Trophoblast cell (in vitro differentiated cells and primary cell): ENCODE results near the gene ZNF71.

Source experiments
- DNase-seq, 2 donors: peaks; one replicate each; pipeline ENCODE4 v3.0.0-alpha.2; 2016
- H2AFZ ChIP-seq: 2 replicates; pipeline ENCODE4 v1.6.1; 2013; ENCODE audit warnings: low read length, moderate library complexity, mild to moderate bottlenecking; ENCODE audit not compliant: insufficient read depth, poor library complexity
- H2AK5ac ChIP-seq: 2 replicates; pipeline ENCODE4 v1.6.1; 2013; ENCODE audit warnings: mild to moderate bottlenecking, low read length
- H2BK120ac ChIP-seq: 2 replicates; pipeline ENCODE4 v1.6.1; 2013; ENCODE audit warnings: low read length, mild to moderate bottlenecking, moderate library complexity; ENCODE audit not compliant: insufficient read depth, poor library complexity
- H2BK12ac ChIP-seq: 2 replicates; pipeline ENCODE4 v1.6.1; 2013; ENCODE audit warnings: mild to moderate bottlenecking, low read length, moderate library complexity
- H2BK5ac ChIP-seq: 2 replicates; pipeline ENCODE4 v1.6.1; 2013; ENCODE audit warnings: low read length, low read depth, moderate library complexity, mild to moderate bottlenecking; ENCODE audit not compliant: poor library complexity
- H3K14ac ChIP-seq: 2 replicates; pipeline ENCODE4 v1.6.1; 2013; ENCODE audit warnings: mild to moderate bottlenecking, low read length
- H3K18ac ChIP-seq: 2 replicates; pipeline ENCODE4 v1.6.1; 2013; ENCODE audit warnings: mild to moderate bottlenecking, low read length
- H3K23ac ChIP-seq: 2 replicates; pipeline ENCODE4 v1.6.1; 2013; ENCODE audit warnings: low read length
- H3K27ac ChIP-seq: 2 replicates; pipeline ENCODE4 v1.5.1; 2013; ENCODE audit warnings: low read depth, mild to moderate bottlenecking, inconsistent platforms, low read length, moderate library complexity
- H3K27me3 ChIP-seq: 2 replicates; pipeline ENCODE4 v1.6.1; 2013; ENCODE audit warnings: inconsistent platforms, mild to moderate bottlenecking, low read length, moderate library complexity; ENCODE audit not compliant: insufficient read depth
- H3K36me3 ChIP-seq, 2 experiments: 1 replicate in 1 of 2; 2 replicates in 1 of 2; pipeline ENCODE4 v1.6.1; 2013; ENCODE audit warnings: low read length in 2 of 2, mild to moderate bottlenecking in 2 of 2, moderate library complexity in 1 of 2; ENCODE audit not compliant: insufficient read depth in 2 of 2, control insufficient read depth in 1 of 2
- H3K4ac ChIP-seq: 2 replicates; pipeline ENCODE4 v1.6.1; 2013; ENCODE audit warnings: low read depth, mild to moderate bottlenecking, low read length, moderate library complexity
- H3K4me1 ChIP-seq, 2 experiments: 1 replicate in 1 of 2; 2 replicates in 1 of 2; pipeline ENCODE4 v1.6.1; 2013; ENCODE audit warnings: low read length in 2 of 2, mild to moderate bottlenecking in 2 of 2, moderate library complexity in 1 of 2; ENCODE audit not compliant: insufficient read depth in 2 of 2, control insufficient read depth in 1 of 2
- H3K4me2 ChIP-seq: 2 replicates; pipeline ENCODE4 v1.6.1; 2013; ENCODE audit warnings: inconsistent platforms, mild to moderate bottlenecking, low read length, moderate library complexity
- H3K4me3 ChIP-seq: 2 replicates; pipeline ENCODE4 v1.5.1; 2013; ENCODE audit warnings: mild to moderate bottlenecking, low read depth, low read length, inconsistent platforms
- H3K79me1 ChIP-seq: one replicate; pipeline ENCODE4 v1.6.1; 2013; ENCODE audit warnings: low read length
- H3K79me2 ChIP-seq: 2 replicates; pipeline ENCODE4 v1.6.1; 2013; ENCODE audit warnings: low read length, mild to moderate bottlenecking; ENCODE audit not compliant: control insufficient read depth, insufficient read depth, poor library complexity
- H3K9ac ChIP-seq: 2 replicates; pipeline ENCODE4 v1.6.1; 2013; ENCODE audit warnings: mild to moderate bottlenecking, low read length
- H3K9me3 ChIP-seq: 2 replicates; pipeline ENCODE4 v1.6.1; 2013; ENCODE audit warnings: low read depth, mild to moderate bottlenecking, control low read depth, inconsistent platforms, low read length; ENCODE audit not compliant: insufficient read depth
- H4K12ac ChIP-seq: 2 replicates; pipeline ENCODE4 v1.6.1; 2013; ENCODE audit warnings: low read depth, mild to moderate bottlenecking, low read length, moderate library complexity
- H4K8ac ChIP-seq: 2 replicates; pipeline ENCODE4 v1.6.1; 2013; ENCODE audit warnings: low read depth, mild to moderate bottlenecking, low read length, moderate library complexity
- H4K91ac ChIP-seq: one replicate; pipeline ENCODE4 v1.6.1; 2013; ENCODE audit warnings: low read depth, mild to moderate bottlenecking, low read length, moderate library complexity
- WGBS: extraction: QIAGEN DNeasy Blood & Tissue Kit; methylation state at CpG from one replicate; pipeline ENCODE4 v1.1.7; 2013; ENCODE audit warnings: missing lambda C conversion rate; ENCODE audit not compliant: insufficient read length, insufficient coverage; ENCODE audit errors: extremely low coverage; 5-methylcytosine and 5-hydroxymethylcytosine counted together

Gene ZNF71

DNA sequence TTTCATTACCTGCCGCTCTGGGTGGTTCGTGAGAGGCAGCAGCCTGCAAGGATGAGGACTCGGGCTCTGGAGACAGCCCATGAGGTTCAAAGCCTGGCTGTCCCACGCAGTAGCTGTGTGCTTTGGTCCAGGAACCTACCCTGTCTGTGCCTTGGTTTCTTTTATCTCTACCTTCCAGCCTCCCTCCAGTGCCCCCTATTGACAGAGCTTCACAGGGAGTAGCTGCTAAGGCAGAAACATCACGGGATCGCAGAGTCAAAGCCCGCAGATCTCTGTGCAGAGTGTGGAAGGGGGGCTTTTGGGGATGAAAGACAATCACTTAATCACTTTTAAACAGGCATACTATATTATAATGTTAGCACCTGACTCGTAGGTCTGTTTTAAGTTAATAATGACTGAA, 16.2 kb downstream of the ZNF71 start:
- Histone ChIP-seq H3K18ac (no peak overlapping the region), H3K4me1 (no peaks in the 10 kb centered on the region)
- WGBS: no CpG with 5 or more reads among the region's 8 CpGs

DNA sequence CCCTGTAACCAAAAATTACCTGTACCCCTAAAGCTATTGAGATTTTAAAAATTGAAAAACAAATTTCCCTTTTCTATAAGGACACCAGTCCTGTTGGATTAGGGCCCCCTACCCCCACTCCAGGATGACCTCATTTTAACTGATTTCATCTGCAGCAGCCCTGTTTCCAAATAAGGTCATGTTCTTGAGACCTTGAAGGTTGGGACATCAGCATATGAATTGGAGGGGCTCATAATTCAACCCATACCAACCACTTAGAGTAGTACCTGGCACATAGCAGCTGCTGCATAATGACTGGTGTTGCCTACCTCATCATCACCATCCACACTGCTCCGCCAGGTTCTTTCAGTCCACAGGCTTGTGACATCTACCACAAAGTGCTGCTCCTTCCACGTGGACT, 17.6 kb downstream of the ZNF71 start:
- peak overlapping the region; percentile 48 for H3K18ac ChIP-seq
- peaks cover 6 to 16% of the 10 kb centered on the region in 2 experiments for H3K36me3 ChIP-seq
- no peak overlapping the region for H2AK5ac ChIP-seq
- H3K4me2 ChIP-seq: no peak overlapping the region
- no peak overlapping the region for H2BK5ac ChIP-seq
- H2AFZ ChIP-seq: no peak overlapping the region
- H3K79me2 ChIP-seq: no peaks in the 10 kb centered on the region
- no CpG with 5 or more reads among the region's 2 CpGs for WGBS
- no peak for DNase-seq
- H3K9ac ChIP-seq: no peak overlapping the region
- H3K23ac ChIP-seq: no peak overlapping the region
- H3K4ac ChIP-seq: no peak overlapping the region
- no peaks in the 10 kb centered on the region for H3K79me1 ChIP-seq
- H3K27ac ChIP-seq: no peak overlapping the region
- no peak overlapping the region for H3K4me3 ChIP-seq
- no peak overlapping the region for H3K14ac ChIP-seq
- H4K8ac ChIP-seq: no peak overlapping the region
- H3K4me1 ChIP-seq: no peaks in the 10 kb centered on the region
- no peak overlapping the region for H4K91ac ChIP-seq
- H3K27me3 ChIP-seq: no peaks in the 10 kb centered on the region
- peaks cover 7% of the 10 kb centered on the region for H3K9me3 ChIP-seq
- H2BK120ac ChIP-seq: no peak overlapping the region
- no peak overlapping the region for H4K12ac ChIP-seq
- no peak overlapping the region for H2BK12ac ChIP-seq

More for the DNA sequence above, 16.2 kb downstream of the ZNF71 start:
- H2BK120ac ChIP-seq: no peak overlapping the region
- peaks cover 4 to 12% of the 10 kb centered on the region in 2 experiments for H3K36me3 ChIP-seq
- no peak overlapping the region for H3K4ac ChIP-seq
- no peak overlapping the region for H3K4me2 ChIP-seq
- H2BK5ac ChIP-seq: no peak overlapping the region
- no peak overlapping the region for H4K91ac ChIP-seq
- no peaks in the 10 kb centered on the region for H3K79me2 ChIP-seq
- H3K9me3 ChIP-seq: peaks cover 6% of the 10 kb centered on the region
- H3K23ac ChIP-seq: no peak overlapping the region
- H2BK12ac ChIP-seq: no peak overlapping the region
- no peak overlapping the region for H4K12ac ChIP-seq
- no peak overlapping the region for H2AK5ac ChIP-seq
- no peaks in the 10 kb centered on the region for H3K27me3 ChIP-seq
- no peak for DNase-seq
- no peak overlapping the region for H3K9ac ChIP-seq
- H3K79me1 ChIP-seq: no peaks in the 10 kb centered on the region
- H2AFZ ChIP-seq: no peak overlapping the region
- H3K14ac ChIP-seq: no peak overlapping the region
- H3K4me3 ChIP-seq: no peak overlapping the region
- H4K8ac ChIP-seq: no peak overlapping the region
- no peak overlapping the region for H3K27ac ChIP-seq

DNA sequence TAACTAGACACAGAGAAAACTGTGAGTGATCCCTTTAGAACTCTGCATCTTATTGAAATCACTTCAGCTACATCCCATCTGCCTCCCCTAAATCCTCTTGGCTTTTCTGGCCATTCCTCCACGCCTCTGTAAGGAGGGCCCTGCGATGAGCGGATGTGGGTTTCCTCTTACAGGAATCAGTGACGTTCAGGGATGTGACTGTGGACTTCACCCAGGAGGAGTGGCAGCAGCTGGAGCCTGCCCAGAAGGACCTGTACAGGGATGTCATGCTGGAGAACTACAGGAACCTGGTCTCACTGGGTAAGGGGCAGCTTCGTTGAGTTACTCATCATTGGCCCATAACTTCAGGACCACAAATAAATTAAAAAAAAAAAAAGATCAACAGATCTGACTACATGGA, 18.5 kb downstream of the ZNF71 start:
- DNase-seq: no peak
- H3K18ac ChIP-seq: no peak overlapping the region
- H3K23ac ChIP-seq: no peak overlapping the region
- H2BK120ac ChIP-seq: no peak overlapping the region
- no peaks in the 10 kb centered on the region for H3K4me1 ChIP-seq
- H2AFZ ChIP-seq: no peak overlapping the region
- H4K91ac ChIP-seq: no peak overlapping the region
- H2BK5ac ChIP-seq: no peak overlapping the region
- no peak overlapping the region for H3K4ac ChIP-seq
- H3K4me2 ChIP-seq: no peak overlapping the region
- H3K36me3 ChIP-seq: peaks cover 10 to 21% of the 10 kb centered on the region in 2 experiments
- no peak overlapping the region for H3K27ac ChIP-seq
- no peak overlapping the region for H3K14ac ChIP-seq
- no peak overlapping the region for H3K4me3 ChIP-seq
- H3K79me2 ChIP-seq: no peaks in the 10 kb centered on the region
- H3K9ac ChIP-seq: no peak overlapping the region
- no peaks in the 10 kb centered on the region for H3K27me3 ChIP-seq
- WGBS: no CpG with 5 or more reads among the region's 5 CpGs
- no peak overlapping the region for H2AK5ac ChIP-seq
- no peak overlapping the region for H4K8ac ChIP-seq
- peaks cover 15% of the 10 kb centered on the region for H3K9me3 ChIP-seq
- no peaks in the 10 kb centered on the region for H3K79me1 ChIP-seq
- H4K12ac ChIP-seq: no peak overlapping the region
- no peak overlapping the region for H2BK12ac ChIP-seq

DNA sequence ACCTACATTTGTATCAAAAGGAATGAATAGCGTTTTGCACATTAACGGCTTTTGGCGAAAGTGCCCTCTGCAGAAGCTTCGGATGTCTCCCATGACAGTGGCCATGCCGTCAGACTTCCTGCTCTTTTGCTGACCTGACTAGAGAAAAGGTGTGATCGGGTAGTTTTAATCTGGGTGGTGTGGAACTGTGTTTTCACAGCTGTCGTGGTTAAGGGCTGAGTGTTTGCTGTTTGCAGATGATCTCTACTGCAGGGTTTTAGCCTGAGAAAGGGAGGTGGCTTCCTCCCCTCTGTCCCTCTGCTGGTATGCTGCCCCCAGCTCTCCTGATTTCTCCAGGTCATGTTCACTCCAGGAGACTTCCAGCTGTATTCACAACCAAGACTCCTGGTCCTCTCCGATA, 22.4 kb downstream of the ZNF71 start:
- no peak overlapping the region for H4K12ac ChIP-seq
- H2AFZ ChIP-seq: no peak overlapping the region
- no peak overlapping the region for H3K9ac ChIP-seq
- H3K36me3 ChIP-seq: peaks cover 26 to 33% of the 10 kb centered on the region in 2 experiments
- H2BK120ac ChIP-seq: no peak overlapping the region
- H3K4me3 ChIP-seq: no peak overlapping the region
- no peak for DNase-seq
- H3K18ac ChIP-seq: no peak overlapping the region
- no peaks in the 10 kb centered on the region for H3K27me3 ChIP-seq
- H3K14ac ChIP-seq: no peak overlapping the region
- no peaks in the 10 kb centered on the region for H3K4me1 ChIP-seq
- no peak overlapping the region for H2AK5ac ChIP-seq
- no peak overlapping the region for H4K8ac ChIP-seq
- no peaks in the 10 kb centered on the region for H3K79me2 ChIP-seq
- H3K27ac ChIP-seq: no peak overlapping the region
- WGBS: no CpG with 5 or more reads among the region's 8 CpGs
- no peak overlapping the region for H3K4ac ChIP-seq
- no peak overlapping the region for H3K23ac ChIP-seq
- no peaks in the 10 kb centered on the region for H3K79me1 ChIP-seq
- no peak overlapping the region for H2BK12ac ChIP-seq
- H3K9me3 ChIP-seq: peaks cover 32% of the 10 kb centered on the region
- H2BK5ac ChIP-seq: no peak overlapping the region
- H4K91ac ChIP-seq: no peak overlapping the region
- no peak overlapping the region for H3K4me2 ChIP-seq
